ENCODE measurements around the gene RAB27A. TPM values are rescaled to one million over a fixed set of nuclear protein-coding genes. Genes with fewer than 3 reads are reported as not detected.
"Not testable (repeated sequence)": the region's sequence is repeated elsewhere in the genome, so short reads cannot be mapped to it uniquely, and the experiment has no call there.

Gene RAB27A
- polyA plus RNA-seq (ENCODE audit: insufficient read length) = 5.8 TPM

DNA sequence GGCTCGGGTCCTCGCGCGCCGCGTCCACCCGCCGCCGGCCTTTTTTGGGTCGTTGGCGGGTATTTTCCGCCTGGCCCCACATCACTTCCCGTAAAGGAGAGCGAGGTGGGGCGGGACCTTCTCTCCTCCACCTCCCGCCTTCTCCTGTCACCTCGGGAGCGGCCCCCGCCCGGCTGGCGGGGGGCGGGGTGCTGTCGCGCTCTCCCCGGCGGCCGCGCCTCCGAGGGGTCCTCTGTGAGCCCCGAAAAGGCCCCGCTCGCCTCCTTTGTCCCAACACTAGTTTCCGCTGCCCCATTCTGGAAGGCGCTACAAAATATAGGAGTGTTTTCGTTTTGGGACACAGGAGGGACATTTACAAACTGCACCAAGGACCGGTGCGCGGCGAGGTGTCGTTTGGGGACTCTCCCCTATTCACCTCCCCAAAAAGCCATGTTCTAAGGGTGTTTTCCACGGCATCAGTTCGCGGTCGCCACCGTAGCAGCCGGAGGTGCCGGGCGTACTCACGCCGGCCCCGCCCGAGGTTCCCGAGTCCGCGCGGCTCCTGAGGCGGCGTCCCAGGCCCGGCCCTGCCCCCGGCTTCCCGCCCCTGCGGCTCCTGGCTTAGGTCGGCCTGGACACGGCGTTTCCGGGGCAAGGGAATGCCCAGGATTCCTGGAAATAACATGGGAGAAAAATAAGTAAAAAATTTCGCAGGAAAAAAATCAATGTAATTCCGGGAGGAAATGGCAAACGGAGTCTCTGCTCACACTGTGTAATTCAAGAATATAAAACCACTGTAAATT lies at the start of gene RAB27A:
RAB27A (minus strand) TSS at position 68 of the 782 bp plus-strand sequence. CDS start 54,879 bp downstream, outside the sequence.
- DNase-seq (ENCODE audit: low read depth) = no peak

- DNase-seq (ENCODE audit: low read depth) = no peak
Observed at GRCh38 chr15:55337160-55337559, 47.5 kb upstream of the RAB27A start.

- no peak for DNase-seq (ENCODE audit: low read depth)
Observed at GRCh38 chr15:55334997-55335396, 45.4 kb upstream of the RAB27A start.

- no peak for DNase-seq (ENCODE audit: low read depth)
Observed at GRCh38 chr15:55334371-55334770, 44.8 kb upstream of the RAB27A start.

- no peak for DNase-seq (ENCODE audit: low read depth)
Observed at GRCh38 chr15:55327387-55327786, 37.8 kb upstream of the RAB27A start.

DNA sequence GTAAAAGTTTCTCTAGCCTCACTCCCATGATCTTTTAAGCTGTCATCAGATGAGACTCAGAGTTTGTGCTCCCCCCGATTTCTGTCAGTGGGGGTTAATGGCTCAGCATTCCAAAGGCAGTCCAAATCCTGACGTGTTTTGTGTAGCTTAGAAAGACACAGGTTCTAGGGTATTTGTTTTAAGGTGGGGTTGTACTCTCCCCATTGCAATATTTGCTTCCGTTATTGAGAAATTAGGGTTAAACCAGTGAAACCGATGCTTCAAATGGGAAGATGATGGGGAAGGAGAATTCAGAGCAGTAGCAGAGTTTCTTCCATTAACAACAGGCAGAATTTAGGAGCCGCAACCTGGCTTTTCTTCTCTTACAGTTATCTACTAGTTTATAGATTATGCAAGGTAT lies 32.9 kb upstream of the RAB27A start:
- no peak for DNase-seq (ENCODE audit: low read depth)

DNA sequence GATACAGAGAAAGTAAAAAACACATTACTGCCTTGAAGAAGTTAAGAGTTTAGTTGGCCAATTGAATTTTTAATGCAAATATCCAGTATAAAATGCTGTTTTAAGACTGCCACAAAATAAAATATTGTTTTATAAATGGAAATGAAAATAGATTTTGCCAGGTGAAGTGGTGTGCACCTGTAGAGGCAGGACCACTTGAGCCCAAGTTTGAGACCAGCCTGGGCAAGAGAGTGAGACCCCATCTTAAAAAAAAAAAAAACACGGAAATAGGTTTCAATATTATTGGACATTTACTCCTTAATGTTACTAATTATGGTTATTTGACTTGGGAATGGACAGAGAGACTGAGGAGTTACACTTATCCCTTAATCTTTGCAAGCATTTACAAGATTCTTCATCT lies 31.4 kb upstream of the RAB27A start:
- DNase-seq (ENCODE audit: low read depth) = no peak

DNA sequence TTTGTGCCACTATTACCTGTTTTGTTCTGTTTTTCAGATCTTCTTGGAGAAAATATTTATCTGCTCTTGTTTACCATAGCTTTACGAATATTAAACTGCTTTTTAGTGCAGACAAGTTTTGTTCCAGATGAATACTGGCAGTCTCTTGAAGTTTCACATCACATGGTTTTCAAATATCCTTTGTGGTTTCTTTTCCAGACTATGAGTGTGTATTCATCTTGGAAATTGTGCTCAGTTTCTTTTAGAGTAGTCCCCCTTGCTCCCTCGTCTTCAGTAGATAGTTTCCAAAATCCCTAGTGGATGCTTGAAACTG lies 30.6 kb upstream of the RAB27A start:
- DNase-seq (ENCODE audit: low read depth) = no peak

DNA sequence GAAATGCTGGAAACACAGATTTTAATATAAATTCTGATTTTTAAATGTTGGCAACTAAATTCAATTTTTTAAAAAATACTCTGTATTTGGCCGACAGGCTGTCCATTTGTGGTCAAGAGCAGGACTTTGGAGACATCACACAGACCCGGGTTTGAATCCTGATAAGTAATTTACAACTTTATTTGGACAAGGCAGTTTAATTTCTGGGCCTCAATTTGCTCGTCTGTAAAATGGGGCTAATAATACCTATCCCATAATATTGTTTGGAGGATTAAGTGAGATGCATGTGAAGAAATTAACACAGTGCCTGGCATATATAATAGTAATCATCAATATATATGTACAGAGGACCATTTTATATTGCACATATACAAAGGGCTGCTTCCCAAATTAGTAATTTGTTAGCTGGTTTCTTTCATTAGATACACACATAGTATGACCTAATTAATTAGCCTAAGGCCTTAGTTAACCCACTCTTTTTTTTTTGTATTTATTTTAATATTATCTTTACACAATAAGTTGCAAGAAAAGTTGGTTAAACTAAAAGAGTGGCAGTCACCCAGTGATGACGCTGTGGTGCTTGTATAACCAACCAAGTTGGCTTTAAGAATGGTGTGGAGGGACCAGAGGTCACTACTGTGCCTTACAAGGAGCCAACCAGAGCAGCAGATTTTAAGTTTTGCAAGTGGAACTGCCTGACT lies 30.1 kb upstream of the RAB27A start:
- DNase-seq (ENCODE audit: low read depth) = no peak

DNA sequence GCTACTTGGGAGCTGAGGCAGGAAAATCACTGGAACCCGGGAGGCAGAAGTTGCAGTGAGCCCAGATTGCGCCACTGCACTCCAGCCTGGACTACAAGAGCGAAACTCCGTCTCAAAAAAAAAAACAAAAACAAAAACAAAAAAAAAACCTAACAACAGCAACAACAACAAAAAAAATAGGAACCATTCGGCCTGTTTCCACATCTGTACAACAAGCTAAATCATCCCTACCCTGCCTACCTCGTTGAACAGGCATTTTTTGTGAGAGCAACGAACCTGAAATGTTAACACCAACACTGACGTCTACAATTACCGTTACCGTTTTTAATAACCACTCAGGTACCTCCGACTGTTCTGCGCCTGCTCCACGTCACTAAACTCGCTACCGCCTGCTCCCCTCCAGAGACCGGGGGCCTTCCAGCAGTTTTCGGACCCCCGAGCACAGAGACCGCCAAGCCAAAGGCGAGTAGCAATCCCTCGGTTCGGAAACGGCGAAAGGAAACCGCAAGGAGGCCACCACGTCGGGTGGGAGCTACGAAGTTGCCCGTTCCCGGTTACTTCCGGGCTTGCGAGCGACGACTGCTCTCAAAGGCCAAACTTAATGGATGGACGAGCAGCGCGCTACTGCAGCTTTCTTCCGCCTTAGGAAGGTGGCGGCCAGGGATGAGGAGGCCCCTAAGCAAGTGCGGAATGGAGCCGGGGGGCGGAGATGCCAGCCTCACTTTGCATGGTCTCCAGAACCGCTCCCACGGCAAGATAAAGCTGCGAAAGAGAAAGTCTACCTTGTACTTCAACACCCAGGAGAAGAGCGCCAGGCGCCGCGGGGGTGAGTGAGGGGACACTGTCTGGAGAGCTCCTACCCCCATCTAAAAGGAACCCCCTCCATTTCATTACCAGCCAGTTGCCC lies 29.2 kb upstream of the RAB27A start, which contains the start of the genes PIGB and PIGBOS1:
PIGB (plus strand) TSS at position 635 of the 907 bp plus-strand sequence; CDS start at position 664, 29 bp downstream.
PIGBOS1 (minus strand) TSS at position 536 of the 907 bp plus-strand sequence. CDS start 1,331 bp downstream, outside the sequence.
- DNase-seq (ENCODE audit: low read depth) = peak; percentile 77

DNA sequence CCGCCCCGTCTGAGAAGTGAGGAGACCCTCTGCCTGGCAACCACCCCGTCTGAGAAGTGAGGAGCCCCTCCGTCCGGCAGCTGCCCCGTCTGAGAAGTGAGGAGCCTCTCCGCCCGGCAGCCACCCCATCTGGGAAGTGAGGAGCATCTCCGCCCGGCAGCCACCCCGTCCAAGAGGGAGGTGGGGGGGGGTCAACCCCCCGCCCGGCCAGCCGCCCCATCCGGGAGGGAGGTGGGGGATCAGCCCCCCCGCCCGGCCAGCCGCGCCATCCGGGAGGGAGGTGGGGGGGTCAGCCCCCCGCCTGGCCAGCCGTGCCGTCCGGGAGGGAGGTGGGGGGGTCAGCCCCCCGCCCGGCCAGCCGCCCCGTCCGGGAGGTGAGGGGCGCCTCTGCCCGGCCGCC lies 13.2 kb upstream of the RAB27A start:
- DNase-seq (ENCODE audit: low read depth) = not testable (repeated sequence)

GRCh38 chr15:55297315-55297714 lies 7.7 kb upstream of the RAB27A start:
- DNase-seq (ENCODE audit: low read depth) = no peak

DNA sequence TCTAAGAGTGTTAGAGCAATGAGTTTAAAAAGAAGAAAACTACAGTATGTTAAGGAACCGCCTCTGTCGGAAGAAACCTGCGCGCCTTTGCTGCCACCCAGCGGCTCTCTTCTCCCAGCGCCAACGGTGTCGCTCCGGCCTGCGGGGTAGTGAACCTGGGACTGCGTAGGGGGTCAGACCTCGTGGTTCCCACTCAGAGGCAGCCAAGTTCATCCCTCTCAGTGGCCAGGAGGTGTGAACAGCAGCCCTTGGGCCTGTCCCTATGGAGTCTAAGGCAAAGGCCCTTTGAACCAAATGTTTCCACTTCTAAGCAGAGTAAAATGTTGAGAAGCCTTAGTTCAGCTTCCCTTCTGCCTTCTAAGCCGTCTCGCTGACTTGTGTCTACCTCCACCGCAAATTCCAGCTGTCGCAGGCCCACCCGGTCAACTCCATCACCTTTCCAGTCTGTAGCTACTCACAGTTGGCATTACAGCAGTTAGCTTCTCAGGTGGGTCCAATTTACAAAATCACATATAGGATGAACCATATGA lies 980 bp upstream of the RAB27A start:
- DNase-seq (ENCODE audit: low read depth) = peak; percentile 26

- no peak for DNase-seq (ENCODE audit: low read depth)
Observed at GRCh38 chr15:55289011-55289745, 435 bp downstream of the RAB27A start.

- no peak for DNase-seq (ENCODE audit: low read depth)
Observed at GRCh38 chr15:55288006-55288717, 1.5 kb downstream of the RAB27A start.

DNA sequence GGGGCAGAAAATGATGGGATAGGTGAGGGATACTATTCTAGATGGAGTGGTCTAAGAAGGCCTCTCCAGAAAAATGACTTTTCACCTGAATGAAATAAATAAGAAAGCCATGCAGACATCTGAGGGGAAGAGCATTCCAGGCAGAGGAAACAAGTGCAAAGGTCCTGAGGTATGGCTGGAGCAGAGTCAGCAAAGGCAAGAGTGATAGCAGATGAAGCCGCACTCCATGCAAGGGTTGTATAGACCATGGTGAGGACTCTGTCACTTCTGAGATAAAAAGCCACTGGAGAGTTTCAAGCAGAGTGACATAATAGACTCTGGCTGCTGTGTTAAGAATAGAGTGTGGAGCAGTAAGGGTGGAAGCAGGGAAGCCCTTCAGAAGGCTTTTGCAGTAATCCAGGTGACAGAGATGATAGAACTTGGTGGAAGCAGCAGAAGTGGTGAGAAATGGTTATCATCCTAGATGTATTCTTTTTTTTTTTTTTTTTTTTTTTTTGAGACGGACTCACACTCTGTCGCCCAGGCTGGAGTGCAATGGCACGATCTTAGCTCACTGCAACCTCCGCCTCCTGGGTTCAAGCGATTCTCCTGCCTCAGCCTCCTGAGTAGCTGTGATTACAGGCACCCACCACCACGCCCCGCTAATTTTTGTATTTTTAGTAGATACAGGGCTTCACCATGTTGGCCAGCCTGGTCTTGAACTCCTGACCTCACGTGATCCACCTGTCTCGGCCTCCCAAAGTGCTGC lies 3.0 kb downstream of the RAB27A start:
- DNase-seq (ENCODE audit: low read depth) = not testable (repeated sequence)

- DNase-seq (ENCODE audit: low read depth) = no peak
Observed at GRCh38 chr15:55284426-55284825, 5.2 kb downstream of the RAB27A start.

DNA sequence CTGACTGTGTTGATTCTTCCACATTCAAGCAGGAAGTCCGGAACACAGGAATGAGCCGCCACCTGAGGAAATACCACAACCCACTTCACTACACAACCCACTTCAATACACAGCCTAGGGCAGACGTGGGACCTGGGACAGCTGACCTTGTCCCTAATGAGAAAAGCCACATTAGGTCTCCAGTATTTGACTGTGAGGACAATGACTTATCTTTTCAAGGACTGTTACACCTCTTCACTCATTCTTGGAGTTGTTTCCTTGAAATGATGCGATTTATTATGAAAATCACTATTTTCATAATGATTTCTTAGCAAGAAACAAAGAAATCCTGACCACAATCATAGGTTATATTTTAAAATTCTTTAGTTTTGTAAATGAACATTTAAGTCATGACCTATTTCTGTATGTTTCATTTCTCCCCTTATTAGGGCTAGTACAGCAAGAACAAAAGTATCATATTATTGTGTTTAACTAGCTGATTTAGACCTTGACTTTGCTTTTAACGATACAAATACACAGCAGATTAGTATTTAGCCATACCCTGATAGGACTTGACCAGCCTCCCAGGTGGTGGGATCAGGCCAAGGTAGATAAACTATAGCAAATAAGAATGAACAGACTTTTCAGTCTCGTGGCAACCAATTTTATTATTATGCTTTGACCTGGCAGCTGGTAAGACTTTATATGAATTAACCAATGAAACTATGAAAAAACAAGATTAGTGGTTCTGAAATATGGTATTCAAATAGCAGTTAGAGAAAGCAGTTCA lies 6.0 kb downstream of the RAB27A start:
- no peak for DNase-seq (ENCODE audit: low read depth)
